Stimulated activated CD8-positive, alpha-beta memory T cell treated with anti-CD3 and anti-CD28 coated beads, Interleukin-12 subunit alpha, Interleukin-12 subunit beta, amount 100 ng/mL, for 1 hour (primary cell): ENCODE data around the gene GMCL2.

Experiments used
- DNase-seq: peaks from one replicate; pipeline ENCODE4 v3.0.0-alpha.2; 2020; ENCODE audit warnings: low read depth

The GMCL2 gene

DNA sequence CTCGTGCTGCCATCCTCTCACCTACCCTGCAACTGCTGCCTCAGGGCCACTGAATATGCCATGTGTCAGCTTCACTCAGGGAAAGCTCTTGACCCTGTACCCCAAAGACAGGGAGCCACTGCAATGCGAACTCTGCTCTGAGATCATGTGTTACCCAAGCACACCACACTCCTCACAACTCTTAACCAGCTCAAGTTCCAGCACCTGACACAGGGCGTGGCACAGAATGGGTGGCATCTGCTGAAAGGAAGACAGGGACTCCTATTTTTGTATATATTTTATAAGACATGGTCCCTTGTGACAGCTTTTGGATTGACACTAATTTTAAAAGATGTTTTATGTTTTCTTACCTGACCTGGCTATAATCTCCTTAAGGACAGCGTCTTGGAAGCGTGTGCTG lies 34.7 kb upstream of the GMCL2 start:
- no peak for DNase-seq

DNA sequence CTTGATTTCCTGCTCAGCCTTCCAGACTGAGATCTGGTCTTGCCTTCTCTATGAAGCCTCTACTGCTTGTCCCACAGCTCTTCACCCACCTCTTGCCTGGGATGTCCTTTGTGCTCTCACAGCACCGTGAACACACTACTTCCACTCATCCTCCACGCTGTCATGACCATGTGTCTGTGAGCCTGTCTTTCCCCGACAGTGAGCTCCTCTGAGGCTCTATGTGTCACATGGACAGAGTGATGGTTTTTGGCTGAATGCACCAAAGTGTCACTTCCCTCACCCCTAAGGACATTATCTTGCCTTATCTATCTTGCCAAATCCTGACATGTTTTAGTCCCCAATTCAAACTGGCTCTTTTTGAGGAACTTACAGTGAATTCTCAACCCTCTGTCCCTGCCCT lies 34.1 kb upstream of the GMCL2 start:
- DNase-seq, result no peak

DNA sequence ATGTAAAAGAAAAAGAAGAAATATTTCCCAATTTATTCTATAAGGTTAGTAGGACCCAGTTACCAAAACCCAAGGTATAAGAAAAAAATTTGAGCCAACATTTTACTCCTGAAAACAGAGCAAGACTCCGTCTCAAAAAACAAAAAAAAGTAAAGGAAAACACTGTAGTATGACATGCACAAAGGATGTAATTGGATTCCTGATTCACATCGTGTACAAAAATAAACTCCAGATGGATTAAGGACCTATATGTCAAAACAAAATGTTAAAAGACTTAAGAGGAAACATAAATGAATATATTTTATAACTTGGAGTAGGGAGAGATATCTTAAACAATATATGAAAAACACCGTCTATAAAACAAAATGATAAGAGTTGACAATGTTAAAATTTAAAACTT lies 31.7 kb upstream of the GMCL2 start:
- no peak for DNase-seq

DNA sequence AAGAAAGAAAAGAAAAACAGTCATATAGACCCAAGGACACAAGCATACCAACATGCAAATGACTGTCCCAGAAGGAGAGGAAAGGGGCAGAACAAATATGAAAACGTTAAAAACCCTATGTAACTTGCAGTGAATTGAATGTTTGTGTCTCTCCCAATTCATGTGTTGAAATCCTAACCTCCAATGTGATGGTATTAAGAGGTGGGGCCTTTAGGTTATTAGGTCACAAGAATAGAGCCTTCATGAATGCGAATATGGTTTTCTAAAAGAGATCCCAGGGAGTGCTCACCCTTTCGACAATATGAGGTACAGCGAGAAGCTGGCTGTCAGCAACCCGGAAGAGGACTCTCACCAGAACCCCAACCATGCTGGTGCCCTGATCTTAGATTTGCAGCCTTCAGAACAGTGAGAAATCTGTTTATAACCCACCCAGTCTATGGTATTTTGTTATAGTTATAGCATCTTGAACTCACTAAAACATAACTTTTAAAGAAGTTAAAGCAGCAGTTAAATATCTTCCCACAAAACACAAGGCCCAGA lies 31.1 kb upstream of the GMCL2 start:
- DNase-seq, result no peak

DNA sequence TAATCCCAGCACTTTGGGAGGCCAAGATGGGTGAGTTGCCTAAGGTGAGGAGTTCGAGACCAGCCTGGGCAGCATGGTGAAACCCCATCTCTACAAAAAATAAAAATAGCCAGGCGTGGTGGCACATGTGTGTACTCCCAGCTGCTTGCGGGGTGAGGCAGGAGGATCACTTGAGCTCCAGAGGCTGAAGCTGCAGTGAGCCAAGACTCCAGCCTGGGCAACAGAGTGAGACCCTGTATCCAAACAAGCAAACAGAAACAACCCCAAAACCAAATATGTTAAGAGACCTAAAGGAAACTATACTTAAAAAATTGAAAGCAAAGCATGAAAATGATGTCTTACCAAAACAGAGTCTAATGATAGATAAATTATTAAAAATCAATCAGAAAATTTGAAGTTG lies 29.6 kb upstream of the GMCL2 start:
- DNase-seq, result no peak

DNA sequence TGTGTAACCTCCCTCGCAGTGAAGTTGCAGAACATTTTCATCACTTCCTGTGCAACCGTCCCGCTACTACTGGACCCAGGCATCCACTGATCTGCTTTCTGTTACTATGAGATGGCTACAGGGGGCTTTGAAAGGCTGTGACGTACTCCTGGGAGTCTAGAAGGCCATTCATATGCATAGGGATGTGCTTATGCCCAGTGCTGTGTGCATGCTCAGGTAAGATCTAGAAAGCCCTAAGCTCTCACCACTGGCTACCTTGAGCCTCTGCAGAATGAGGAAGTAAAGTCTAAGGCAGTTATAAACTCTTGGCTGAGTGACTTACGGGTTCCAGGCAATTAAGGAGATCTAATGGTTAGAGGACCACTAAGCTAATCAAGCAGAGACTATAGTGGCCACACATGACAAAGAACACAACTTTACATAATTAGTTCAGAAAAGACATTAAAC lies 28.9 kb upstream of the GMCL2 start:
- no peak for DNase-seq

DNA sequence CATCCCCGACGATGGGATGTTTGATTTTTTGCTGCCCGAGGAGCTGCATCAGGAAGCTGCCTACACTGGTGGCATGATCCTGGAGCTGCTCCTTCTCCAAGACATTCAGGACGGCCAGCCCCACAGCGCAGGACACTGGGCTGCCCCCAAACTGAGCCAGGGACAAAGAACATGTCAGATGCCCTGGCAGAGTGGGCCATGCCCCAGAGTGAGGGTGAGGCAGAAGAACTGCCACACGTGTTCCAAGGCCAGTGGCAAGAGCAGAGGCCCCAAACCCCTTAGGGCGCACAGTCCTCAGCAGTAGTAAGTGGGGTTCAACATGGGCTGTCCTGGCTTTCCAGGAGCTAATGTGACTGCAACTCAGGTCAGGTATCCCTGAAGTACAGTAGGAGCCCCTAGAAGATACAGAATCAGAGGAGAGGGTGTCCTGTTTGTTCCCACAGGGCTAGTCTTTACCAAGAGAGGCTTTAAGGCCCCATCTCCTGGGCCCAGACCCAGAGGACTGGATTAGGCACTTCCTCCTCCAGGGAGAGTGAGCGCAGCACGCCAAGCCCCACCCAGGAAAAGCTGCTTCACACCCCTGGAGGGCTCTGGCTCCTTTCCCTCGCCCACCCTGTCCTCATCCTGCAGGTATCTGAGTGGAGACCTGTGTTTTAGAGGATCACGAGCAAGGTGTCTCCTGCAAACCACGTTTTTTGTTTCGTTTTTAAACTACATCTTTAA lies 28.3 kb upstream of the GMCL2 start:
- DNase-seq, result no peak

DNA sequence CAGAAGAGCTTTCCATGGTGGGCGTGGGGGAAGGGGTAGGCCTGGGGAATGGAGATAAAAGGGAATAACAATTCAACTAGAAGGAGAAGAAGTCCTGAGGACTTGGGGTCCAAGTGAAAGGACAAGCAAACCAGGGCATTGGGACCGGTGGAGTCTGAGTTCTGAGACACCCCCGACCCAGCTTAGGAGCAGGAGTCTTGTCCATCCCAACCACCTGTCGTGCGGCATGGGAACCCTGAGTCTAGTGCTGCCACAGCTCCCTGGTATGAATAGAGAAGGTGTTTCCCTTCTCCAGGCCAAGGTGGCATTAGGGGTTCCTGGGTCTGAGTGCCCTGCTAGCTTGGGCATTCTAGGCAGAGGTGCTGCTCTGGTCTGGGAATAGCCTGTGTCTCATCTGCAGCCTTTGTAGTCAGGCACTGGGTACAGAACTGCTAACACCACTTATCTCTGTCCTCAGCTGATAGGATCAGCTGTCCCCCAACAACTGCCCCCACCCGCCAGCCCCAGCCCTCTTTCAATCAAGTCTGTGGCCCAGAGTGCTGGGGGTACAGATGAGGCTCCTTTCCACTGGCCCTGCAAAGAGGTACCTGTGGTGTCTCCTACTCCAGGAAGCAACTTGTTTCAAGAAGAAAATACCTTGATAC lies 27.1 kb upstream of the GMCL2 start:
- no peak for DNase-seq

DNA sequence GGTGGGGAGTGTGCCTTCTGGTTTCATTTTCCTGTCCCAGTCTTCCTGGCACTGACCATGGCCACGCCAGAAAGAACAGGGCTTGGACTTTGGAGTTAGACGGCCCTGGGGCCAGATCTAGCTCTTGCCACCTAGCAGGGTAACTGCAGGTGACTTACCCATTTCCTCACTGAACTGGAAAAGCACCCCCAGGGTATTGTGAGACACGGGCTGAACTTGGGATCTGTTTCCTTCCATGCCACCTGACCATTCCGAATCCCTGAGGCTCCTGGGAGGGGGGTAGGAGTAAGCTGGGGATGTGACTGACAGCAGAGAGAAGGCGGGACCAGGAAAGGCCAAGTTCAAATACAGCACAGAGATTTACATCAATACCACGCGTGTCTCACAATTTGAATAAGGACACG lies 26.6 kb upstream of the GMCL2 start:
- no peak for DNase-seq

DNA sequence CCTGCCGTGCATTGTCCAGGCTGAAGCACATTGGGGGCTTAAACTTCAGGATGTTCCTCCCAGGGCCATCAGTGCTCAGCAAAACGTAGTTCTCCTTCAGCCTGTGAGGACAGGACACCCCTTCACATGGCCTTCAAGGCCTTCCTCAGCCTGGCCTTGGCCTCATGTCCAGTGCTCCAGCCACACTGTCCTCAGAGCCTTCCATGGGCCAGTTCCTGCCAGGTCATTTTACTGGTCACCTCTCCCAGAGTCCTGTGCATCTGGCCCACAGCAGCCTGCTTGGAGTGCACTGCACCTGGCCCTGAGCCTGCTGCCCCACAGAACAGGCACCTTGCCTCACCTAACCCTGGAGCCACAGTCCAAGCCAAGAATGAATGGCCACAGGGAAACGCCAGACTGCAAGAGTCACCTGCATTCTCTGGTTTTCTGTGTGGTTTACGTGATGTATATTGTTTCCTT lies 25.9 kb upstream of the GMCL2 start:
- DNase-seq, result no peak

DNA sequence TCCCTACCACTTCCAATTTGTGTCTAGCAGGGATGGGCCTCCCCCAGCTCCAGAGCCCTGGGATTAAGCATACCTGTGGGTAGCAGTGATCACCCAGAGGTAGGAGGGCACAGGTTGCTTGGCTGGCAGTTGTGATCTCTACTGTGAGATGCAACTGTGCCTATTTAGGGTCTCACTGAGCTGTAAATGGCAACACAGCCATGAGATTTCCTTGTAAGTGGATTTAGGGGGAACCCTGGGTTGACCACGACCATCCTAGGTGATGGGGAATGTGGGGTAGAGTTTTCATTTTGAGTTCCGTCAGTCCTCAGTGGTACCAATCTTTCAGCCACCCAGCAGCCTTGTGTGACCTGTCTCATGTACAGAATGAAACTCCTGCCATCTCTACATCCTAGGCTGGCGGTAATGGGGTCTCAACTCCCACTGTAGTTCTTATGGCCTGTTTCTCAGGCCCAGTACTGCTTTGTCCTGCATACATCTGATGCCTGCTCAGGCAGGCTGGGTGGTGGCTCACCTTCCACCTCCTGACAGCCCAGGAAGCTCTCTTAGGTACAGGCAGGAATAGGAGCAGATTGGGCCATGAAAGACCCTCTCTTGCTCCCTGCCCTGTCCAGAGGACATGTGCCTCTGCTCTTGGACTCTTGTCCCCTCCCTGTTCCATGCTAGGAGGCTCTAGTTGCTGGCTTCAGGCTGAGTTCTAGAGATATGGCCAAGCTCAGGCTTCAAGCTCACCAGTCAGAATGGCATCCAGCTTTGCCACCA lies 25.3 kb upstream of the GMCL2 start:
- no peak for DNase-seq

DNA sequence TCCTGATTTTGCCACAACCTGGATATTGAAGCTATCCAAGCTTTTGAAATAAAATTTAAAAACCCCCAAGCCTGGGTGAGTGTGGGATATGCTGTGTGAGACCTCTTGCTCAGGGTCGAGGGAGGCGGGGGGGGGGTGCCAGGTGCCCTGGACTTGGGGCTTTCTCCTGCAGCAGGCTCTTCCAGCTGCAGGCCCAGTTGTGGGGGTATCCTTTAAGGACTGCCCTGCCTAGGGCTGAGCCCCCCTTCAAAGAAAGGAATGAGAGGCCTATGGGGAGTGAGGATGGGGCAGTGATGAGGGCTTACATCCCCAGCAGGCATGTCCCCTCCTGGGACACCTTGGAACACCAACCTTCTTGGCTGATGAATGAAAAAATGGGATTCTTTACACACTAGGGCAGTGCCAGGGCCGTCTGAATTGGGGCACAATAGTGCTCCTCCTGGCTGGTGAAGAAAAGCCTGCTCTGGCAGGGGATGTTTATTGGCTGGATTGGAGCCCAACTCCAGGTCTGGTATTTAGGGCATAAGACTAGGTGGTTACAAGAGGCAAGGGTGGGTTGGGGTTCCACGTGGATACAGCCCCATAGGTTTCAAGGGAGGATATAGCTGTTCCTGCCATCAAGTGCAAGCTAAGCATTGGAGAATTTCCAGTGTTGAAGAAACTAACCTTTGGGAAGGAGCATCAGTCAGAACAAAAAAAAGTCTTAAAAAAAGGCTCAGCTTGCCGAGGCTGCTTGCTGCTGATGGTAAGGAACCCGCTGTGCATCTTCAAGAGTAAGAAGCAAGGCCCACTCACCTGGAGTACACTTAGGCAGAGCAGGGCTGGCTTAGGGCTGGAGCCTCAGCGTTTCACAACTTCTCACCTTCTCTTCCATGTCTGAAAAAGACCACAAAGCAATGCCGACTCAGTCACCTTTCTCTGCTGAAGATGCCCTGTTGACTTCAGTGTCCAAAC lies 24.2 kb upstream of the GMCL2 start:
- no peak for DNase-seq

DNA sequence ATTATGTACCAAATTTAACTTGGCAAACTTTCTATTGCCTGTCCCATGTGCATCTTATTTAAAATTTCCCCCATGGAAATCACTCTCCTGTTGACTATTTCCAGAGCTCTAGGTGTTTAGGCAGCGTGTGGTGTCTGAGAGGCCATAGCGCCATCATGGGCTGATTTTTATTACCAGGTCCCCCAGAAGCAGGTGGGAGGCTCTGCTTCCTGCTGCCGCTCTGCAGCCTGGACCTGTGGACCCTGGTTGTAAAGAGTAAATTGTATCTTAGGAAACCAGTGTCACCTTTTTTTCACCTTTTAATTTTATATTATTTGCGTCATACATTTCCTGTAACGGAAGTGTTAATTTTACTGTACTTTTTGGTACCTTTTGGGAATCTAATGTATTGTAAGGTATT lies 23.5 kb upstream of the GMCL2 start:
- no peak for DNase-seq

DNA sequence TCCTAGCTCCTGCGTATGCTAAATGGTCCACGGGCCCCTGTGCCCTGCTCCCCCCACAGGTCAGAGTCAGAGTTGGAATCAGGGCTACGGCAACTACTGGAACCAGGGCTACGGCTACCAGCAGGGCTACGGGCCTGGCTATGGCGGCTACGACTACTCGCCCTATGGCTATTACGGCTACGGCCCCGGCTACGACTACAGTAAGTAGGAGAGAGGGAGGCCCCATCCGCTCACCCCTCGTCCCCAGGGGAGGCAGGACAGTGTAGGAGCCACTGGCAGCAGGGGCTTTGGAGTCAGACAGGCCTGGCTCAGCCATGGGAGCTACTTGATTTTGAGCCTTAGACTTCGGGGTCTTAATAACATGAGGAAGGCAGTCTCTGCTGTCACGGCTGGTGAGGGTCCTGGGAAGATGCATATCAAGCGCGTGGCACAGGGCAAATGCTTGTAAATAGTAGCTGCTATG lies 22.9 kb upstream of the GMCL2 start:
- no peak for DNase-seq

DNA sequence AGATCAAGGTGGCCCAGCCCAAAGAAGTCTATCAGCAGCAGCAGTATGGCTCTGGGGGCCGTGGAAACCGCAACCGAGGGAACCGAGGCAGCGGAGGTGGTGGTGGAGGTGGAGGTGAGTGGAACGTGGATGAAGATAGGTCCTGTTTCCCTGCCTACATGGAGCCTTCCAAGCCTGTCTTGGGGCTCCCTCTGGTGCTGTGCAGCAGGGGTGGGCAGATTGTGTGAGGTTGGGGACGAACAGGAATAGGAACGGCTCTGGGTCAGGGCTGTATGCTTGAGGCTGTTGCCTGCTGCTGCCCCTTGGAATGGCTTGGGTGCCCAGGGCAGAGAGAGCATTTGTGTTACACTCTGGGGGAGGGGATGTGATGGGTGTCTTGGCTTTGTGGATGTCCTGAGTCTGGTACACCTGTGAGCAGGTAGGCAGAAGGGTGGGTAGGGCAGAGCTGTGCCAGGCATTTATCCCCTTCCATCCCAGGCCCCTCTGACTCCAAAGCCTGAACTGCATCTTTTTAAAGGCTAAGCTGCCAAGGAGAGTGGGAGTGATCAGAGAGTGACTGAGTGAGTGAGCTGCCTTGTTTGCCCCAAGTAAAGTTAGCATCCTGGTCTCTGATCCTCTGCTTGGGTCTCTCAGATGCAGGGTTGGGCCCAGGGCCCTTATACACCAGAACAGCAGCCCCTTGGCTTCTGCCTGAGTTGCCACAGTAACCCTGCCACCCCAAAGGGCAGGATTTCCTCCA lies 22.3 kb upstream of the GMCL2 start:
- no peak for DNase-seq

DNA sequence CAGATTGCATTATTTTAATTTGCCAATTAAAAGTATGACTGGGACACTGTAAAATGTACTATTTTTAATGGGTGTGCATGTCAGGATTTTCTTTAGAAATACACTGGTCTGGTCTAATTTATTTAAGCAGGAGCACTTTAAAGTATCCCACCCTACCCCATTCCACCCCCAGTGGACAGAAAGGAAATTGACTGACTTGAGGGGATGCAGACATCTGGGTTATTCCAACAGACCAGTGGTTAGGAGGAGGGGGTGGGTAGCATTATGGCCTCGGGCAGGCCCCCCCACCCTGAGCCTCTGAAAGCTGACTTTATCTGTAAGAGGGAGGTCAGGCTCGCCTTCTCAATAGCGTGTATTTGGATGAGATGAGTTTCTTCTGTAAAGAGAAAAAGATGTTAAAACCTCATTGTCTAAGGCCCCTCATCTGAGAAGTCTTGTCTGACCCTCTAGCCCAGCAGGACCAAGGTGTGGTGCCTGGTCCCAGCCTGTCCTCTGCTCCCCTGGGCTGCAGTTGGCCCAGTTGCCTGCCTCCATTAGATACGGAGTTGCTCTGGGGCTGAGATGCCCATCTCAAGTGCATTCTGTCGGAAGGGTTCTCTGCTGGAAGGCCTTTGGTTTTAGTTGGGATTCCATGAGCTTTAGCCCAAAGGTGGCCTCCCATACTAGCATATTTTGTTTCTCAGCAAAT lies 21.5 kb upstream of the GMCL2 start:
- DNase-seq, result no peak

DNA sequence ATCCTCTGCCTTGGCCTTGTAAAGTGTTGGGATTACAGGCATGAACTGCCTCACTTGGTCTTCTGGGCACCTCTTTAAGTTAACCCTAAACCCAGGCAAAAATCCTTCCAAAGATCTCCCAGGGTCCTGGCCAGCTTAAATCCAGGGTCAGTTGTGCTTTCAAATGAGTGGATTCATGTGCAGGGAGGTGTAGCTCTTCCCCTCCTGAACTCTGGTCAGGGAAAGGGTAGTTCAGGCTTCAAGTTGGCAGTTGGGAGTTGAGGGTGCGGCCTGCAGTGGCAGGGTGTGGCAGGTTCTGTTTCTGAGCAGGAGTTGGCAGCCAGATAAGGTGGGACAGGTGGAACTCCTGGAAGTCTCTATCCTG lies 20.7 kb upstream of the GMCL2 start:
- DNase-seq, result no peak

DNA sequence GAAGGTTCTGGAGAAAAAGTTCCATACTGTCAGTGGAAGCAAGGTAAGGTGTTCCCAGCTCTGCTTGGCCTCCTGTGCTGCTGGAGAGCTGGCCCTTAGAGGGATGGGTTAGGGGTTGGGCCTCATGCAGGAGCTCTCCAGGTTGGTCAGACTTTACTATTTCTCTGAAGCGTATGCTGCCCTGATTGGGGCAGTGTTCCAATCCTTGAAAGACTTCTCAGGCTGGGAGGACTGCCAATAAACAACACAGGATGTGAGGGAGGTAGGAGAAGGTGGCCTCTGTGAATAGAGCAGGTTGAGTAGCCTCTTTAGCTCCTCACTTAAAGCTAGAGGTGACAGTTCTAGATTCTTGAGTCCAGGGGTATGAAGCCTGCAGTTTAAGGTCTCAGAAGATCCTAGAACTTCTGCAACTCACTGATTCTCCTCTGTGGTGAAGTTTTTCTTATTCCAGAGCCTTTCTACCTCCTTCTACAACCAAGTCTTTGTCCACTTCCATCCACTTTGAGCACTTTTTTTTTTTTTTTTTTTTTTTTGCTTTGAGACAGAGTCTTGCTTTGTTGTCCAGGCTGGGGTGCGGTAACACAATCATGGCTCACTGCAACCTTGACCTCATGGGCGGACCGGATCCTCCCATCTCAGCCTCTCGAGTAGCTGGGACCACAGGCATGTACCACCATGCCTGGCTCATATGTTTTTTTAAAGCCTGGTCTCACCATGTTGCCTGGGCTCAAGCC lies 20.2 kb upstream of the GMCL2 start:
- DNase-seq, result no peak
